ENCODE measurements around the gene LSAMP.

The LSAMP gene

GRCh38 chr3:116348216-116348615 is 97.1 kb downstream of the LSAMP start:
- Histone ChIP-seq H3K4me1 (ENCODE audit: insufficient read depth, low read length) (peaks cover 8% of the 10 kb centered on the region; the same call in 1 of the 2 replicates), H3K27ac (ENCODE audit: low read length) (no peak overlapping the region), H3K36me3 (ENCODE audit: insufficient read depth, low read depth, low read length) (no peaks in the 10 kb centered on the region), H3K4me3 (ENCODE audit: low read length) (0 out of 2 replicates have a peak overlapping the region, but pooled peaks have one; percentile 4), H3K27me3 (ENCODE audit: insufficient read depth, low read length) (no peaks in the 10 kb centered on the region), H3K9me3 (ENCODE audit: insufficient read depth, low read depth, low read length) (no peaks in the 10 kb centered on the region), H3K9ac (ENCODE audit: low read depth, low read length) (no peak overlapping the region)

GRCh38 chr3:116342499-116342898 is 102.8 kb downstream of the LSAMP start:
- Histone ChIP-seq H3K27ac (ENCODE audit: low read length) (no peak overlapping the region), H3K4me3 (ENCODE audit: low read length) (no peak overlapping the region), H3K36me3 (ENCODE audit: insufficient read depth, low read depth, low read length) (no peaks in the 10 kb centered on the region), H3K4me1 (ENCODE audit: insufficient read depth, low read length) (peaks cover 31% of the 10 kb centered on the region; the same call in 1 of the 2 replicates), H3K27me3 (ENCODE audit: insufficient read depth, low read length) (no peaks in the 10 kb centered on the region), H3K9ac (ENCODE audit: low read depth, low read length) (no peak overlapping the region), H3K9me3 (ENCODE audit: insufficient read depth, low read depth, low read length) (no peaks in the 10 kb centered on the region)

GRCh38 chr3:116341899-116342298 is 103.4 kb downstream of the LSAMP start:
- Histone ChIP-seq H3K27ac (ENCODE audit: low read length) (no peak overlapping the region), H3K27me3 (ENCODE audit: insufficient read depth, low read length) (no peaks in the 10 kb centered on the region), H3K9ac (ENCODE audit: low read depth, low read length) (no peak overlapping the region), H3K4me1 (ENCODE audit: insufficient read depth, low read length) (peaks cover 31% of the 10 kb centered on the region; the same call in 1 of the 2 replicates), H3K36me3 (ENCODE audit: insufficient read depth, low read depth, low read length) (no peaks in the 10 kb centered on the region), H3K4me3 (ENCODE audit: low read length) (no peak overlapping the region), H3K9me3 (ENCODE audit: insufficient read depth, low read depth, low read length) (no peaks in the 10 kb centered on the region)

GRCh38 chr3:116341381-116341780 is 103.9 kb downstream of the LSAMP start:
- H3K4me3 ChIP-seq (ENCODE audit: low read length) = no peak overlapping the region
- H3K9me3 ChIP-seq (ENCODE audit: insufficient read depth, low read depth, low read length) = no peaks in the 10 kb centered on the region
- H3K27me3 ChIP-seq (ENCODE audit: insufficient read depth, low read length) = no peaks in the 10 kb centered on the region
- H3K9ac ChIP-seq (ENCODE audit: low read depth, low read length) = no peak overlapping the region
- H3K27ac ChIP-seq (ENCODE audit: low read length) = no peak overlapping the region
- H3K4me1 ChIP-seq (ENCODE audit: insufficient read depth, low read length) = peaks cover 31% of the 10 kb centered on the region; the same call in 1 of the 2 replicates
- no peaks in the 10 kb centered on the region for H3K36me3 ChIP-seq (ENCODE audit: insufficient read depth, low read depth, low read length)

GRCh38 chr3:116340680-116341216 is 104.5 kb downstream of the LSAMP start:
- peaks cover 31% of the 10 kb centered on the region; the same call in 1 of the 2 replicates for H3K4me1 ChIP-seq (ENCODE audit: insufficient read depth, low read length)
- H3K36me3 ChIP-seq (ENCODE audit: insufficient read depth, low read depth, low read length) = no peaks in the 10 kb centered on the region
- H3K9me3 ChIP-seq (ENCODE audit: insufficient read depth, low read depth, low read length) = no peaks in the 10 kb centered on the region
- no peaks in the 10 kb centered on the region for H3K27me3 ChIP-seq (ENCODE audit: insufficient read depth, low read length)
- no peak overlapping the region for H3K27ac ChIP-seq (ENCODE audit: low read length)
- H3K9ac ChIP-seq (ENCODE audit: low read depth, low read length) = no peak overlapping the region
- H3K4me3 ChIP-seq (ENCODE audit: low read length) = no peak overlapping the region

- Histone ChIP-seq H3K4me1 (ENCODE audit: insufficient read depth, low read length) (peaks cover 31% of the 10 kb centered on the region; the same call in 1 of the 2 replicates), H3K27ac (ENCODE audit: low read length) (no peak overlapping the region), H3K4me3 (ENCODE audit: low read length) (no peak overlapping the region)
These were observed 105.8 kb downstream of the LSAMP start for GRCh38 chr3:116339441-116340028.

GRCh38 chr3:116338713-116339112 is 106.6 kb downstream of the LSAMP start:
- H3K27me3 ChIP-seq (ENCODE audit: insufficient read depth, low read length) = no peaks in the 10 kb centered on the region
- no peak overlapping the region for H3K9ac ChIP-seq (ENCODE audit: low read depth, low read length)
- no peaks in the 10 kb centered on the region for H3K9me3 ChIP-seq (ENCODE audit: insufficient read depth, low read depth, low read length)
- H3K4me3 ChIP-seq (ENCODE audit: low read length) = no peak overlapping the region
- H3K4me1 ChIP-seq (ENCODE audit: insufficient read depth, low read length) = peaks cover 31% of the 10 kb centered on the region; the same call in 1 of the 2 replicates
- H3K36me3 ChIP-seq (ENCODE audit: insufficient read depth, low read depth, low read length) = no peaks in the 10 kb centered on the region
- no peak overlapping the region for H3K27ac ChIP-seq (ENCODE audit: low read length)

More at GRCh38 chr3:116339441-116340028, 105.8 kb downstream of the LSAMP start:
- no peak overlapping the region for H3K9ac ChIP-seq (ENCODE audit: low read depth, low read length)
- H3K36me3 ChIP-seq (ENCODE audit: insufficient read depth, low read depth, low read length) = no peaks in the 10 kb centered on the region
- H3K27me3 ChIP-seq (ENCODE audit: insufficient read depth, low read length) = no peaks in the 10 kb centered on the region
- H3K9me3 ChIP-seq (ENCODE audit: insufficient read depth, low read depth, low read length) = no peaks in the 10 kb centered on the region

- Histone ChIP-seq H3K9me3 (ENCODE audit: insufficient read depth, low read depth, low read length) (no peaks in the 10 kb centered on the region), H3K27me3 (ENCODE audit: insufficient read depth, low read length) (no peaks in the 10 kb centered on the region), H3K4me3 (ENCODE audit: low read length) (no peak overlapping the region), H3K4me1 (ENCODE audit: insufficient read depth, low read length) (peaks cover 26% of the 10 kb centered on the region; the same call in 1 of the 2 replicates), H3K9ac (ENCODE audit: low read depth, low read length) (no peak overlapping the region), H3K36me3 (ENCODE audit: insufficient read depth, low read depth, low read length) (no peaks in the 10 kb centered on the region), H3K27ac (ENCODE audit: low read length) (no peak overlapping the region)
These were observed 108.1 kb downstream of the LSAMP start for GRCh38 chr3:116337229-116337628.

GRCh38 chr3:116331380-116331779 is 113.9 kb downstream of the LSAMP start:
- Histone ChIP-seq H3K9me3 (ENCODE audit: insufficient read depth, low read depth, low read length) (no peaks in the 10 kb centered on the region), H3K27me3 (ENCODE audit: insufficient read depth, low read length) (no peaks in the 10 kb centered on the region), H3K36me3 (ENCODE audit: insufficient read depth, low read depth, low read length) (no peaks in the 10 kb centered on the region), H3K9ac (ENCODE audit: low read depth, low read length) (no peak overlapping the region), H3K4me3 (ENCODE audit: low read length) (no peak overlapping the region), H3K4me1 (ENCODE audit: insufficient read depth, low read length) (no peaks in the 10 kb centered on the region), H3K27ac (ENCODE audit: low read length) (no peak overlapping the region)

GRCh38 chr3:116322750-116323375 is 122.4 kb downstream of the LSAMP start:
- peaks cover 6% of the 10 kb centered on the region; the same call in 1 of the 2 replicates for H3K4me1 ChIP-seq (ENCODE audit: insufficient read depth, low read length)
- no peaks in the 10 kb centered on the region for H3K9me3 ChIP-seq (ENCODE audit: insufficient read depth, low read depth, low read length)
- no peak overlapping the region for H3K27ac ChIP-seq (ENCODE audit: low read length)
- no peak overlapping the region for H3K9ac ChIP-seq (ENCODE audit: low read depth, low read length)
- no peak overlapping the region for H3K4me3 ChIP-seq (ENCODE audit: low read length)
- H3K36me3 ChIP-seq (ENCODE audit: insufficient read depth, low read depth, low read length) = no peaks in the 10 kb centered on the region
- no peaks in the 10 kb centered on the region for H3K27me3 ChIP-seq (ENCODE audit: insufficient read depth, low read length)

GRCh38 chr3:116318370-116318769 is 126.9 kb downstream of the LSAMP start:
- Histone ChIP-seq H3K4me3 (ENCODE audit: low read length) (no peak overlapping the region), H3K27ac (ENCODE audit: low read length) (no peak overlapping the region), H3K36me3 (ENCODE audit: insufficient read depth, low read depth, low read length) (no peaks in the 10 kb centered on the region), H3K9ac (ENCODE audit: low read depth, low read length) (no peak overlapping the region), H3K4me1 (ENCODE audit: insufficient read depth, low read length) (peaks cover 6% of the 10 kb centered on the region; the same call in 1 of the 2 replicates), H3K9me3 (ENCODE audit: insufficient read depth, low read depth, low read length) (no peaks in the 10 kb centered on the region), H3K27me3 (ENCODE audit: insufficient read depth, low read length) (no peaks in the 10 kb centered on the region)

- Histone ChIP-seq H3K27ac (ENCODE audit: low read length) (no peak overlapping the region), H3K4me3 (ENCODE audit: low read length) (no peak overlapping the region), H3K4me1 (ENCODE audit: insufficient read depth, low read length) (peaks cover 6% of the 10 kb centered on the region; the same call in 1 of the 2 replicates), H3K9me3 (ENCODE audit: insufficient read depth, low read depth, low read length) (no peaks in the 10 kb centered on the region), H3K9ac (ENCODE audit: low read depth, low read length) (no peak overlapping the region), H3K27me3 (ENCODE audit: insufficient read depth, low read length) (no peaks in the 10 kb centered on the region), H3K36me3 (ENCODE audit: insufficient read depth, low read depth, low read length) (no peaks in the 10 kb centered on the region)
These were observed 128.5 kb downstream of the LSAMP start for GRCh38 chr3:116316771-116317170.

Data from iPS-20b (cell line).